GM23338 (cell line): ENCODE data around the gene AQP3. TPM values are rescaled to one million over a fixed set of nuclear protein-coding genes. Genes with fewer than 3 reads are reported as not detected.

Experiments
- ATAC-seq: fragments of 200-7000 bp; cut with Tn5 transposase; 3 replicates; pipeline ENCODE4 v1.9.1; 2020
- DNase-seq: peaks from one replicate; pipeline ENCODE4 v3.0.0-alpha.2; 2015; ENCODE audit warnings: low spot score
- H2AFZ ChIP-seq: fragments of 200-600 bp; sonication (generic); 2 replicates; pipeline ENCODE4 v1.8.0; 2016; ENCODE audit warnings: antibody characterized with exemption, mild to moderate bottlenecking, moderate library complexity
- H3F3A ChIP-seq: fragments of 200-600 bp; sonication (generic); replicated peaks from 2 replicates; pipeline ENCODE4 v1.8.0; 2017; ENCODE audit warnings: antibody characterized with exemption, mixed run types, low read depth
- H3K27ac ChIP-seq: fragments of 200-600 bp; sonication (generic); 2 replicates; pipeline ENCODE4 v1.6.1; 2016; ENCODE audit warnings: low read depth
- H3K27me3 ChIP-seq: fragments of 200-600 bp; sonication (generic); 2 replicates; pipeline ENCODE4 v1.8.0; 2016; ENCODE audit warnings: mild to moderate bottlenecking, mixed run types, moderate library complexity; ENCODE audit not compliant: insufficient read depth
- H3K36me3 ChIP-seq: fragments of 200-600 bp; sonication (generic); 2 replicates; pipeline ENCODE4 v1.8.0; 2016; ENCODE audit warnings: mild to moderate bottlenecking; ENCODE audit not compliant: insufficient read depth
- H3K4me1 ChIP-seq: fragments of 200-600 bp; sonication (generic); 2 replicates; pipeline ENCODE4 v1.8.0; 2016; ENCODE audit warnings: mild to moderate bottlenecking, moderate library complexity; ENCODE audit not compliant: insufficient read depth
- H3K4me2 ChIP-seq: fragments of 200-600 bp; sonication (generic); 2 replicates; pipeline ENCODE4 v1.7.1; 2017; ENCODE audit warnings: mixed run types
- H3K4me3 ChIP-seq: fragments of 200-600 bp; sonication (generic); 2 replicates; pipeline ENCODE4 v1.6.1; 2016; ENCODE audit warnings: mixed run types
- H3K79me2 ChIP-seq: fragments of 200-600 bp; sonication (generic); replicated peaks from 2 replicates; pipeline ENCODE4 v1.8.0; 2017; ENCODE audit warnings: mild to moderate bottlenecking; ENCODE audit not compliant: insufficient read depth
- H3K9me2 ChIP-seq: fragments of 200-600 bp; sonication (generic); 2 replicates; pipeline ENCODE4 v1.8.0; 2017; ENCODE audit not compliant: insufficient read depth
- H4K20me1 ChIP-seq: fragments of 200-600 bp; sonication (generic); replicated peaks from 2 replicates; pipeline ENCODE4 v1.8.0; 2017; ENCODE audit warnings: mild to moderate bottlenecking; ENCODE audit not compliant: insufficient read depth
- H3K27ac Mint-ChIP-seq: 2 replicates; pipeline ENCODE4 v1.8.0; 2020; ENCODE audit warnings: inconsistent platforms, mild to moderate bottlenecking, moderate library complexity, mixed read lengths
- H3K27me3 Mint-ChIP-seq: 3 replicates; pipeline ENCODE4 v1.8.0; 2022; ENCODE audit warnings: low read depth, mild to moderate bottlenecking, moderate library complexity, mixed read lengths, inconsistent platforms; ENCODE audit not compliant: insufficient read depth, poor library complexity
- H3K36me3 Mint-ChIP-seq: 3 replicates; pipeline ENCODE4 v1.8.0; 2021; ENCODE audit warnings: low read depth, mild to moderate bottlenecking, inconsistent platforms, moderate library complexity, mixed read lengths
- H3K4me1 Mint-ChIP-seq: 3 replicates; pipeline ENCODE4 v1.8.0; 2020; ENCODE audit warnings: mild to moderate bottlenecking, inconsistent platforms, mixed read lengths
- H3K4me3 Mint-ChIP-seq: 3 replicates; pipeline ENCODE4 v1.8.0; 2021; ENCODE audit warnings: moderate library complexity, mild to moderate bottlenecking, inconsistent platforms, mixed read lengths
- H3K9me3 Mint-ChIP-seq: 3 replicates; pipeline ENCODE4 v1.8.0; 2020; ENCODE audit warnings: moderate library complexity, mild to moderate bottlenecking, inconsistent platforms, mixed read lengths
- CTCF ChIP-seq, 2 experiments: fragments of 200-600 bp in 1 of 2; sonication (generic) in 1 of 2; conservative IDR thresholded peaks; 2 replicates each; pipeline versions ENCODE4 v1.5.1 to v1.6.1; 2016 to 2017; ENCODE audit warnings: antibody characterized with exemption in 2 of 2, low read depth in 2 of 2, mild to moderate bottlenecking in 2 of 2, moderate library complexity in 1 of 2
- EZH2phosphoT487 ChIP-seq: fragments of 200-600 bp; sonication (generic); IDR thresholded peaks from one replicate; pipeline ENCODE4 v1.8.1; 2018; ENCODE audit warnings: antibody characterized with exemption; ENCODE audit not compliant: unreplicated experiment
- NANOG ChIP-seq: IDR thresholded peaks from 2 replicates; pipeline ENCODE4 v1.6.1; 2016; ENCODE audit warnings: antibody characterized with exemption, borderline replicate concordance
- ZNF114 ChIP-seq: fragments of 250-450 bp; sonication (Bioruptor Pico); IDR thresholded peaks from 2 replicates; pipeline ENCODE4 v1.5.0; 2020; ENCODE audit warnings: mild to moderate bottlenecking, moderate library complexity
- polyA plus RNA-seq: library from polyadenylated mRNA; unstranded; fragments of >200 nt; fragmentation: Nextera tagmentation; extraction: Ambion mirVana; gene quantifications from 2 replicates; pipeline ENCODE4 v1.2.1, GENCODE V29; 2016
- total RNA-seq: library from RNA; depleted of rRNA; stranded (reverse); fragments of >200 nt; shearing (Covaris generic); gene quantifications from 2 replicates; pipeline ENCODE4 v1.2.3, GENCODE V29; 2014

AQP3 gene
- total and polyA plus RNA-seq, 2 experiments from 2014 or later, result 1.4 to 3.5 TPM

- H3F3A ChIP-seq, result 0 out of 2 replicates have a peak, but pooled peaks cover 2% of the 10 kb centered on the region
- Mint-ChIP-seq H3K9me3 (no peaks in the 10 kb centered on the region), H3K36me3 (peaks cover 90% of the 10 kb centered on the region), H3K27ac (no peak overlapping the region), H3K27me3 (peaks cover 11% of the 10 kb centered on the region), H3K4me1 (no peaks in the 10 kb centered on the region), H3K4me3 (no peak overlapping the region)
- H3K9me2 ChIP-seq, result no peaks in the 10 kb centered on the region
- H3K4me1 ChIP-seq, result no peaks in the 10 kb centered on the region
- no peak for TF ChIP-seq EZH2phosphoT487
- TF ChIP-seq NANOG, result no peak
- peak; percentile 80 to 91 for TF ChIP-seq CTCF (conservative IDR thresholded peaks at IDR 0.05; ENCODE audit: low read depth in 2 of 2)
- H3K4me2 ChIP-seq, result no peak overlapping the region
- DNase-seq (peak; percentile 69), ATAC-seq (peak; percentile 98)
- H3K27ac ChIP-seq, result no peak overlapping the region
- peaks cover 17% of the 10 kb centered on the region for H3K36me3 ChIP-seq
- no peaks in the 10 kb centered on the region for H3K27me3 ChIP-seq
- H3K79me2 ChIP-seq, result 0 out of 2 replicates have a peak, but pooled peaks cover 6% of the 10 kb centered on the region
- no peaks in the 10 kb centered on the region for H4K20me1 ChIP-seq
- no peak overlapping the region for H2AFZ ChIP-seq
- H3K4me3 ChIP-seq, result no peak overlapping the region
These were observed 19.4 kb upstream of the AQP3 start for GRCh38 chr9:33466565-33467495.

DNA sequence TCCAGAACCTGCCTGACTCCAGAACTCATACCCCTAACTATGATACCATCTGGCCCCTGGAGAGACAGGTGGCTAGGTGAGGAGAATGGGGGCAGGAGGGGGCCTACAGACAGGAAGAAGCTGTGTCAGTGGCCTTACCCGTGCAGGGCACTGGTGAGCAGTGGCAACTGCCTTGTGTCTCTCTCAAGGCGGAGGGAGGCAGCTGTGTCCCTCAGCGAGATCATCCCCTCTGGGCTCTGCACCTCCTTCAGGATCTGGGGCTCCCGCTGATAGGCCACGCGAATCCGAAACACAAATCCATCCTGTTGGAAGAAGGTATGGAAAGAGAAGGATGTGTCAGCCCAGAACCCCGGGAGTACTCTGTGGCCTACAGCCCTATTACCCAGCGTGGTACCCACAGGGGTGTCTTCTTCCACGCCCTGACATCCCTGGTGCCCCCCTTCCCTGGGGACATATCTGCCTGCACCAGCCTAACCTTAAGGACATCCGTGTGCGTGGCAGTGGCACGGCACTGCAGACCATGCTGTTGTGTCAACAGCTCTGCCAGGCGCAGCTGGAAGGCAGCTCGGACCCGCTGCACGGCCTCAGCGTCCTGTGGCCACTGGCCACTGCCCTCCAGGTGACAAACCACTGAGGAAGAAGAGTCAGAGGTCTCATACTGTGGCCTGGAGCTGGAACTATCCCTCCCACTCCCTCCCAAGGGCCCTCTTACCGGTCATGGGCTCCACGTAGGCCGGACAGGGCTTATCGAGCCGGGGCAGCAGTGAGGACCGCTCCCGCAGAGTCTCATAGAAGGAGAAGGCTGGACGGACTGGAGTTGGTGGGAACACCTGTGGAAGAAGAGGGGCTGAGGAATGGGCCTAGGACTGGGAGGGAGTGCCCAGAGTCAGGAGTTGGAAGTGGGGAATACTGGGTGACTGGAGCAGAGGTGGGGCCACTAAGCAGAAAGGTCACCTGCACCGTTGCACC, 18.5 kb upstream of the AQP3 start:
- no peak overlapping the region for H3K4me2 ChIP-seq
- no peak overlapping the region for H3K27ac Mint-ChIP-seq
- peaks cover 20% of the 10 kb centered on the region for H3K36me3 ChIP-seq
- H3K9me2 ChIP-seq, result no peaks in the 10 kb centered on the region
- no peak overlapping the region for H3K4me3 ChIP-seq
- no peaks in the 10 kb centered on the region for H3K9me3 Mint-ChIP-seq
- no peaks in the 10 kb centered on the region; the same call in 1 of the 2 replicates for H4K20me1 ChIP-seq
- no peak overlapping the region for H3K27ac ChIP-seq
- TF ChIP-seq NANOG, result no peak
- TF ChIP-seq ZNF114 (CRISPR knock-in tag), result no peak
- TF ChIP-seq CTCF (conservative IDR thresholded peaks at IDR 0.05; ENCODE audit: low read depth in 2 of 2), result no peak
- no peaks in the 10 kb centered on the region for H3K79me2 ChIP-seq
- no peak overlapping the region for H2AFZ ChIP-seq
- H3K36me3 Mint-ChIP-seq, result peaks cover 91% of the 10 kb centered on the region
- ATAC-seq, result no peak
- no peak overlapping the region for H3K4me3 Mint-ChIP-seq
- no peaks in the 10 kb centered on the region for H3K4me1 ChIP-seq
- H3K27me3 Mint-ChIP-seq, result peaks cover 11% of the 10 kb centered on the region
- H3K4me1 Mint-ChIP-seq, result no peaks in the 10 kb centered on the region
- no peaks in the 10 kb centered on the region for H3K27me3 ChIP-seq
- DNase-seq, result no peak
- H3F3A ChIP-seq, result no peaks in the 10 kb centered on the region
